Gastroesophageal sphincter (tissue), 3 donors: ENCODE measurements around the gene PSAPL1.

Source experiments
- EP300 ChIP-seq: sonication (generic); formaldehyde crosslinking; IDR thresholded peaks from one replicate; pipeline ENCODE4 v1.6.1; 2017; ENCODE audit warnings: antibody characterized with exemption, mild to moderate bottlenecking
- POLR2A ChIP-seq, 2 donors: fragments of 450-650 bp; IDR thresholded peaks; one replicate each; pipeline ENCODE4 v1.6.1; 2017; ENCODE audit warnings: antibody characterized with exemption in 2 of 2, mild to moderate bottlenecking in 2 of 2, moderate library complexity in 1 of 2
- POLR2AphosphoS5 ChIP-seq: sonication (generic); formaldehyde crosslinking; IDR thresholded peaks from one replicate; pipeline ENCODE4 v1.6.1; 2017; ENCODE audit warnings: antibody characterized with exemption
- TF ChIP-seq, protein P1 (sequence below), 4 experiments: fragments of 200-600 bp in 2 of 4; fragments of 450-650 bp in 2 of 4; sonication (generic) in 1 of 4; IDR thresholded peaks; one replicate each; pipeline ENCODE4 v1.5.1; 2017 to 2019; ENCODE audit warnings: antibody characterized with exemption in 4 of 4, mild to moderate bottlenecking in 2 of 4, moderate library complexity in 2 of 4

DNA sequence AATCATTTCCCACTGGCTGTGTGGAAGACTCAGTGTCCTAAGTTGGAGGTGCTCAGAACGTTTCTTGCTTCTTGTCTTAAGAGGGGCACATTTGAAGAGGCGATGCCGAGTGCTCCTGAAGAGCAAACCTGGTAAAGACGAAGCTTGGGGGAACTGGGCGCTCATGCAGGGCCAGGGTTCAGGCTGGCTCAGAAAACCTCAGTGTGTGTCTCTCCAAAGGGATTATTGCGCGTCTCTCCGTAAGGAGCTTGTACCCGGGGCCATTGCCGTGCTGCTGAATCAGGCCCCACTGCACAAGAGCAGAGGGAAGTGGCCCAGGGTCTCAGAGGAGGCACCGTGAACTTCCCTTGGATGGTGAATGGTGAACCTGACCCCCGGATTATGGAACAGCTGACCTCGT lies 44.4 kb downstream of the PSAPL1 start:
- TF ChIP-seq EP300 (no peak), POLR2A (IDR thresholded peaks at IDR 0.05) (no peak), POLR2AphosphoS5 (no peak)
- TF ChIP-seq, protein P1, sequence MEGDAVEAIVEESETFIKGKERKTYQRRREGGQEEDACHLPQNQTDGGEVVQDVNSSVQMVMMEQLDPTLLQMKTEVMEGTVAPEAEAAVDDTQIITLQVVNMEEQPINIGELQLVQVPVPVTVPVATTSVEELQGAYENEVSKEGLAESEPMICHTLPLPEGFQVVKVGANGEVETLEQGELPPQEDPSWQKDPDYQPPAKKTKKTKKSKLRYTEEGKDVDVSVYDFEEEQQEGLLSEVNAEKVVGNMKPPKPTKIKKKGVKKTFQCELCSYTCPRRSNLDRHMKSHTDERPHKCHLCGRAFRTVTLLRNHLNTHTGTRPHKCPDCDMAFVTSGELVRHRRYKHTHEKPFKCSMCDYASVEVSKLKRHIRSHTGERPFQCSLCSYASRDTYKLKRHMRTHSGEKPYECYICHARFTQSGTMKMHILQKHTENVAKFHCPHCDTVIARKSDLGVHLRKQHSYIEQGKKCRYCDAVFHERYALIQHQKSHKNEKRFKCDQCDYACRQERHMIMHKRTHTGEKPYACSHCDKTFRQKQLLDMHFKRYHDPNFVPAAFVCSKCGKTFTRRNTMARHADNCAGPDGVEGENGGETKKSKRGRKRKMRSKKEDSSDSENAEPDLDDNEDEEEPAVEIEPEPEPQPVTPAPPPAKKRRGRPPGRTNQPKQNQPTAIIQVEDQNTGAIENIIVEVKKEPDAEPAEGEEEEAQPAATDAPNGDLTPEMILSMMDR (IDR thresholded peaks at IDR 0.05) = no peak
